Measurements from ENCODE around the gene RUNX2. TPM values are rescaled to one million over a fixed set of nuclear protein-coding genes. Genes with fewer than 3 reads are reported as not detected.

The RUNX2 gene
- total and polyA plus RNA-seq, 10 of the 15 experiments (the other 5 are each of a cell fraction or from before 2014, with no cell fraction given): 0.01 to 0.77 (median 0.15) TPM; not detected in 3

- Histone ChIP-seq H4K20me1 (ENCODE audit: control insufficient read depth, insufficient read depth) (no peaks in the 10 kb centered on the region), H2AFZ (ENCODE audit: control insufficient read depth, low read depth, low read length) (no peak overlapping the region), H3K4me3 (no peak overlapping the region), H3K27ac (ENCODE audit: control insufficient read depth, insufficient read depth) (no peak overlapping the region), H3K9ac (ENCODE audit: control insufficient read depth, insufficient read depth, low read length) (no peak overlapping the region), H3K4me1 (ENCODE audit: control insufficient read depth, insufficient read depth, low read length) (no peaks in the 10 kb centered on the region), H3K27me3 (replicated peaks in 1 of 2; ENCODE audit: control insufficient read depth in 2 of 2, insufficient read depth in 2 of 2, low read length in 1 of 2) (peaks cover 0 to 4% of the 10 kb centered on the region in 2 experiments; a peak in 3 of 4 replicates), H3K36me3 (ENCODE audit: control insufficient read depth in 2 of 2, insufficient read depth in 2 of 2, low read length in 1 of 2) (no peaks in the 10 kb centered on the region), H3K9me3 (replicated peaks; ENCODE audit: control insufficient read depth, insufficient read depth, low read length) (no peaks in the 10 kb centered on the region), H3K4me2 (ENCODE audit: control insufficient read depth, insufficient read depth) (no peak overlapping the region), H3K79me2 (ENCODE audit: control insufficient read depth, insufficient read depth, low read length) (no peaks in the 10 kb centered on the region)
- ChIA-PET RAD21 (ENCODE audit: unreplicated experiment) (no interaction called here), CTCF (interaction anchor here (1.1 kb wide), 1 partner anchor 267 kb away, joined by 3 read pairs; no protein-coding TSS in a partner anchor), SMC1A (ENCODE audit: uncharacterized antibody, unreplicated experiment) (no interaction called here), POLR2A (no interaction called here)
- no peak for ATAC-seq
- no TSS peak for BruUV-seq (replicated peaks)
- FAIRE-seq: no peak
- DNase-seq (ENCODE audit: low read depth, low spot score): no peak
- WGBS (ENCODE audit: insufficient coverage, insufficient replicate concordance, low lambda C conversion rate, missing lambda C conversion rate): 40% methylated on average over 2 of the region's 2 CpGs
- no peak for TF ChIP-seq ZSCAN29 (IDR thresholded peaks at IDR 0.05)
- TF ChIP-seq BCL3 (IDR thresholded peaks at IDR 0.05; ENCODE audit: borderline replicate concordance, insufficient read depth, low read depth, low read length, poor library complexity, severe bottlenecking): no peak
- TF ChIP-seq JUND (IDR thresholded peaks at IDR 0.05; ENCODE audit: low read depth, low read length): no peak
- no peak for TF ChIP-seq ELK1 (IDR thresholded peaks at IDR 0.05; ENCODE audit: low read depth, low read length)
- TF ChIP-seq TARDBP (IDR thresholded peaks at IDR 0.05; ENCODE audit: borderline replicate concordance): no peak
- no peak for TF ChIP-seq SMAD1 (IDR thresholded peaks at IDR 0.05; ENCODE audit: low read depth, partially characterized antibody)
- TF ChIP-seq ZNF687 (IDR thresholded peaks at IDR 0.05): no peak
- no peak for TF ChIP-seq ZNF217 (IDR thresholded peaks at IDR 0.05)
- no peak for TF ChIP-seq ZZZ3 (IDR thresholded peaks at IDR 0.05; ENCODE audit: control insufficient read depth, insufficient read length, low read depth)
- no peak for TF ChIP-seq CHD2 (IDR thresholded peaks at IDR 0.05; ENCODE audit: borderline replicate concordance, low read depth, low read length)
- no peak for TF ChIP-seq E2F8 (IDR thresholded peaks at IDR 0.05; ENCODE audit: low read depth, partially characterized antibody)
- in situ Hi-C loops (cut with MboI): no loop called here
- intact Hi-C loops (cut with micrococcal nuclease; ENCODE audit: unreplicated experiment): no loop called here
Measured at GRCh38 chr6:45447716-45448115, 119.6 kb downstream of the RUNX2 start.
